SK-N-SH (cell line): ENCODE results near the gene BBX. TPM values are rescaled to one million over a fixed set of nuclear protein-coding genes. Genes with fewer than 3 reads are reported as not detected.

Experiments
- CTCF ChIA-PET: fragments of 300-600, 350-600 bp; formaldehyde crosslinking; extraction: SDS; loops from one replicate; lab custom pipeline; 2021; lab: Yijun Ruan, JAX
- POLR2A ChIA-PET: fragments of 350-600 bp; sonication (Branson Sonifier 250); formaldehyde crosslinking; extraction: SDS; loops from one replicate; lab custom pipeline; 2020; ENCODE audit warnings: antibody characterized with exemption, inconsistent platforms; lab: Yijun Ruan, JAX
- DNase-seq: peaks from one replicate; pipeline ENCODE4 v3.0.0; 2012
- H2AFZ ChIP-seq: fragments of 200-600 bp; sonication (generic); 2 replicates; pipeline ENCODE4 v1.8.1; 2016; ENCODE audit warnings: antibody characterized with exemption, mild to moderate bottlenecking, low read depth
- H3F3A ChIP-seq: fragments of 200-600 bp; sonication (generic); replicated peaks from 2 replicates; pipeline ENCODE3; 2016; ENCODE audit warnings: antibody characterized with exemption, mild to moderate bottlenecking; ENCODE audit not compliant: insufficient read depth
- H3K27ac ChIP-seq, 2 experiments: fragments of 200-500 bp in 1 of 2; fragments of 200-600 bp in 1 of 2; sonication (Bioruptor generic) in 1 of 2; sonication (generic), shearing (Covaris generic) in 1 of 2; 2 replicates each; pipeline versions ENCODE4 v1.5.1 to v1.6.1; 2014 to 2016; ENCODE audit warnings: low read depth in 2 of 2, inconsistent platforms in 1 of 2, low read length in 1 of 2, mild to moderate bottlenecking in 1 of 2, mixed read lengths in 1 of 2
- H3K27me3 ChIP-seq: fragments of 200-600 bp; sonication (generic), shearing (Covaris generic); 2 replicates; pipeline ENCODE4 v1.6.1; 2016; ENCODE audit warnings: mixed run types; ENCODE audit not compliant: insufficient read depth
- H3K36me3 ChIP-seq, 2 experiments: fragments of 200-500 bp in 1 of 2; fragments of 200-600 bp in 1 of 2; sonication (Bioruptor generic) in 1 of 2; sonication (generic) in 1 of 2; replicated peaks in 1 of 2; 2 replicates each; pipeline versions ENCODE3 to v1.5.1; 2014 to 2016; ENCODE audit warnings: low read length in 1 of 2, mild to moderate bottlenecking in 1 of 2; ENCODE audit not compliant: insufficient read depth in 2 of 2, control insufficient read depth in 1 of 2
- H3K4me1 ChIP-seq, 2 experiments: fragments of 200-500 bp in 1 of 2; fragments of 200-600 bp in 1 of 2; sonication (Bioruptor generic) in 1 of 2; sonication (generic), shearing (Covaris generic) in 1 of 2; 2 replicates each; pipeline versions ENCODE4 v1.5.1 to v1.6.1; 2014 to 2016; ENCODE audit warnings: low read depth in 1 of 2, low read length in 1 of 2, mixed run types in 1 of 2; ENCODE audit not compliant: insufficient read depth in 2 of 2, control insufficient read depth in 1 of 2
- H3K4me2 ChIP-seq: fragments of 200-600 bp; sonication (generic), shearing (Covaris generic); 2 replicates; pipeline ENCODE4 v1.6.1; 2017; ENCODE audit warnings: mixed run types
- H3K4me3 ChIP-seq, 2 experiments: fragments of 200-500 bp in 1 of 2; fragments of 200-600 bp in 1 of 2; sonication (Bioruptor generic) in 1 of 2; sonication (generic), shearing (Covaris generic) in 1 of 2; 2 replicates each; pipeline versions ENCODE4 v1.5.1 to v1.8.1; 2014 to 2016; ENCODE audit warnings: low read depth in 2 of 2, inconsistent platforms in 1 of 2, low read length in 1 of 2, mild to moderate bottlenecking in 1 of 2, mixed read lengths in 1 of 2, moderate library complexity in 1 of 2
- H3K79me2 ChIP-seq: fragments of 200-600 bp; sonication (generic); 2 replicates; pipeline ENCODE4 v1.8.1; 2017; ENCODE audit warnings: mild to moderate bottlenecking; ENCODE audit not compliant: insufficient read depth
- H3K9ac ChIP-seq: fragments of 200-600 bp; sonication (generic); 2 replicates; pipeline ENCODE4 v1.6.1; 2017; ENCODE audit warnings: mixed run types
- H3K9me2 ChIP-seq: fragments of 200-600 bp; sonication (generic); 2 replicates; pipeline ENCODE4 v1.6.1; 2017; ENCODE audit warnings: mixed run types
- H3K9me3 ChIP-seq: fragments of 200-600 bp; sonication (generic); 2 replicates; pipeline ENCODE4 v1.6.1; 2017; ENCODE audit warnings: mixed run types, mild to moderate bottlenecking, moderate library complexity
- H4K20me1 ChIP-seq: fragments of 200-600 bp; sonication (generic); 2 replicates; pipeline ENCODE4 v1.6.1; 2017; ENCODE audit warnings: mild to moderate bottlenecking, mixed run types; ENCODE audit not compliant: insufficient read depth
- ELF1 ChIP-seq: IDR thresholded peaks from 2 replicates; pipeline ENCODE4 v1.4.0; 2012
- EP300 ChIP-seq, 2 experiments: IDR thresholded peaks; 2 replicates each; pipeline versions ENCODE4 v1.4.0 to v1.6.1; 2012; ENCODE audit warnings: borderline replicate concordance in 1 of 2, low read depth in 1 of 2, low read length in 1 of 2
- EZH2phosphoT487 ChIP-seq: fragments of 200-600 bp; sonication (generic); IDR thresholded peaks from 2 replicates; pipeline ENCODE4 v1.6.1; 2017; ENCODE audit warnings: low read depth, mixed run types, mild to moderate bottlenecking, antibody characterized with exemption, moderate library complexity, borderline replicate concordance
- FOSL2 ChIP-seq: IDR thresholded peaks from 2 replicates; pipeline ENCODE4 v1.4.0; 2012; ENCODE audit warnings: low read depth, mild to moderate bottlenecking, moderate library complexity, borderline replicate concordance
- FOXJ3 ChIP-seq: sonication (generic); formaldehyde crosslinking; IDR thresholded peaks from 2 replicates; pipeline ENCODE4 v1.5.1; 2020; ENCODE audit warnings: mild to moderate bottlenecking, missing genetic modification reagents
- IRF3 ChIP-seq: fragments of 150-350 bp; IDR thresholded peaks from 2 replicates; pipeline ENCODE4 v1.6.1; 2016; ENCODE audit warnings: mild to moderate bottlenecking, low read depth, low read length
- NFIC ChIP-seq: IDR thresholded peaks from 2 replicates; pipeline ENCODE4 v1.4.0; 2012; ENCODE audit warnings: borderline replicate concordance
- NRF1 ChIP-seq: IDR thresholded peaks from 2 replicates; pipeline ENCODE4 v1.6.1; 2012; ENCODE audit warnings: low read depth, mild to moderate bottlenecking, low read length
- REST ChIP-seq: IDR thresholded peaks from 2 replicates; pipeline ENCODE4 v1.6.1; 2012; ENCODE audit warnings: mild to moderate bottlenecking, low read depth, low read length, moderate library complexity
- RFX5 ChIP-seq: IDR thresholded peaks from 2 replicates; pipeline ENCODE4 v1.6.1; 2012; ENCODE audit warnings: mild to moderate bottlenecking, improper control_type of control experiment, low read length
- RXRA ChIP-seq: IDR thresholded peaks from 2 replicates; pipeline ENCODE4 v1.4.0; 2012; ENCODE audit warnings: low read depth, mild to moderate bottlenecking, borderline replicate concordance
- SIN3A ChIP-seq: IDR thresholded peaks from 2 replicates; pipeline ENCODE4 v1.6.1; 2012; ENCODE audit warnings: low read depth, mild to moderate bottlenecking, low read length, moderate library complexity, borderline replicate concordance
- TAF1 ChIP-seq: IDR thresholded peaks from 2 replicates; pipeline ENCODE4 v1.6.1; 2012; ENCODE audit warnings: low read depth, mild to moderate bottlenecking, low read length, moderate library complexity, borderline replicate concordance
- TCF12 ChIP-seq: IDR thresholded peaks from 2 replicates; pipeline ENCODE4 v1.4.0; 2012
- USF1 ChIP-seq: IDR thresholded peaks from 2 replicates; pipeline ENCODE4 v1.4.0; 2012; ENCODE audit warnings: low read depth, borderline replicate concordance
- USF2 ChIP-seq: fragments of 150-350 bp; IDR thresholded peaks from 2 replicates; pipeline ENCODE4 v1.6.1; 2017; ENCODE audit warnings: antibody characterized with exemption, low read length, low read depth, borderline replicate concordance
- WGBS: methylation state at CpG from one replicate; pipeline ENCODE4 v1.1.6; 2017; ENCODE audit warnings: low lambda C conversion rate; 5-methylcytosine and 5-hydroxymethylcytosine counted together
- polyA plus RNA-seq, 3 experiments: library from polyadenylated mRNA; depleted of rRNA; stranded (reverse); fragments of >200 nt; gene quantifications; 2 replicates each; pipeline ENCODE4 v1.2.3, GENCODE V29; 2012

BBX gene
- polyA plus RNA-seq, 1 of the 3 experiments (the other 2 are of a cell fraction): 14.2 TPM

- TF ChIP-seq USF2 (no peak), ELF1 (no peak), RXRA (no peak), NFIC (no peak), TAF1 (no peak)
- TF ChIP-seq, all 33 proteins: peak for 0
These were observed 14.4 kb upstream of the BBX start (continued) for GRCh38 chr3:107508331-107508730.

GRCh38 chr3:107512108-107512507 is 10.7 kb upstream of the BBX start:
- H4K20me1 ChIP-seq: no peaks in the 10 kb centered on the region
- H3K79me2 ChIP-seq: no peaks in the 10 kb centered on the region
- 34% methylated on average over 1 of the region's 1 CpG for WGBS
- no peaks in the 10 kb centered on the region for H3K9me3 ChIP-seq
- DNase-seq: no peak
- CTCF ChIA-PET: interaction anchor here (1.8 kb wide), 1 partner anchor 13 kb away, joined by 4 read pairs; no protein-coding TSS in a partner anchor
- no peak overlapping the region for H2AFZ ChIP-seq
- H3K4me2 ChIP-seq: no peak overlapping the region
- TF ChIP-seq USF2: no peak
- TF ChIP-seq REST: no peak
- no peak for TF ChIP-seq NFIC
- TF ChIP-seq EZH2phosphoT487: no peak
- TF ChIP-seq TAF1: no peak
- TF ChIP-seq EP300 (IDR thresholded peaks at IDR 0.05; ENCODE audit: borderline replicate concordance in 1 of 2, low read depth in 1 of 2, low read length in 1 of 2): no peak
- TF ChIP-seq SIN3A: no peak
- no peak overlapping the region for H3K27ac ChIP-seq
- no peaks in the 10 kb centered on the region for H3K36me3 ChIP-seq
- H3K9ac ChIP-seq: no peak overlapping the region
- H3F3A ChIP-seq: no peaks in the 10 kb centered on the region
- H3K9me2 ChIP-seq: no peaks in the 10 kb centered on the region
- no peak overlapping the region for H3K4me3 ChIP-seq
- no peaks in the 10 kb centered on the region for H3K4me1 ChIP-seq
- no peaks in the 10 kb centered on the region for H3K27me3 ChIP-seq
- POLR2A ChIA-PET: interaction anchor here (0.6 kb wide), 1 partner anchor 272 kb away, joined by 3 read pairs; no protein-coding TSS in a partner anchor

- Histone ChIP-seq H3K9ac (no peak overlapping the region), H3K27ac (no peak overlapping the region), H3K27me3 (no peaks in the 10 kb centered on the region), H3K4me3 (no peak overlapping the region), H3K9me3 (no peaks in the 10 kb centered on the region), H3K79me2 (no peaks in the 10 kb centered on the region), H3K4me2 (no peak overlapping the region), H3F3A (no peaks in the 10 kb centered on the region), H4K20me1 (no peaks in the 10 kb centered on the region), H2AFZ (no peak overlapping the region), H3K9me2 (no peaks in the 10 kb centered on the region), H3K4me1 (no peaks in the 10 kb centered on the region), H3K36me3 (no peaks in the 10 kb centered on the region)
- WGBS: 75% methylated on average over 1 of the region's 1 CpG
- no peak for DNase-seq
- CTCF ChIA-PET: no interaction called here
- POLR2A ChIA-PET: no interaction called here
- TF ChIP-seq EZH2phosphoT487 (no peak), USF2 (no peak), RFX5 (no peak), TAF1 (no peak), USF1 (no peak), RXRA (no peak), SIN3A (no peak), NRF1 (no peak), FOSL2 (no peak), FOXJ3 (CRISPR knock-in tag) (no peak), IRF3 (no peak), ELF1 (no peak), TCF12 (no peak)
These were observed 8.3 kb upstream of the BBX start for GRCh38 chr3:107514453-107514852.
